ENCODE measurements around the gene SCNN1G. TPM values are rescaled to one million over a fixed set of nuclear protein-coding genes. Genes with fewer than 3 reads are reported as not detected.

The SCNN1G gene
- total RNA-seq, 2 experiments from 2014 or later = not detected

DNA sequence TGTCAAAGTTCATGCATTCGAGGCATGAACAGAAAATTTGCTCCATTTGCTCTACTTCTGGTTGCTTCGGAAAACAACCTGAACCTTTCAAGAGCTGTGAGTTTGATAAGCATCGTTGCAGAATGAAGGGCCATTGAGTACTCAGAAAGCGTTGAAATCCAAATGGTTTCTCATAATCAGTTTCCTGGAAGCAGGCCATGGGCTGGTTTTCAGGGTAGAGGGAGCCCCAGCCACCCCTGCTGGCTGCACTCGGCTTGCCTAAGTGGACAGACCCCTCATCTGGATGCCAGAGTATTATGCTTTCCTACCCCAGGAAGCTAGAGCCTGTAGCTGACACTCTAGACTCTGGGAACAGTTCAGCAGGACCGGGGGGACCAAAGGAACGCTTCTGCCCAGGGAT lies 24.4 kb downstream of the SCNN1G start:
- H3K9me3 Mint-ChIP-seq = no peaks in the 10 kb centered on the region
- no peak overlapping the region for H3K4me3 Mint-ChIP-seq
- H3K36me3 Mint-ChIP-seq (ENCODE audit: low read depth) = no peaks in the 10 kb centered on the region
- H3K4me1 Mint-ChIP-seq (ENCODE audit: low read depth) = no peaks in the 10 kb centered on the region
- no peak overlapping the region for H3K27ac Mint-ChIP-seq
- TF ChIP-seq, protein P1, sequence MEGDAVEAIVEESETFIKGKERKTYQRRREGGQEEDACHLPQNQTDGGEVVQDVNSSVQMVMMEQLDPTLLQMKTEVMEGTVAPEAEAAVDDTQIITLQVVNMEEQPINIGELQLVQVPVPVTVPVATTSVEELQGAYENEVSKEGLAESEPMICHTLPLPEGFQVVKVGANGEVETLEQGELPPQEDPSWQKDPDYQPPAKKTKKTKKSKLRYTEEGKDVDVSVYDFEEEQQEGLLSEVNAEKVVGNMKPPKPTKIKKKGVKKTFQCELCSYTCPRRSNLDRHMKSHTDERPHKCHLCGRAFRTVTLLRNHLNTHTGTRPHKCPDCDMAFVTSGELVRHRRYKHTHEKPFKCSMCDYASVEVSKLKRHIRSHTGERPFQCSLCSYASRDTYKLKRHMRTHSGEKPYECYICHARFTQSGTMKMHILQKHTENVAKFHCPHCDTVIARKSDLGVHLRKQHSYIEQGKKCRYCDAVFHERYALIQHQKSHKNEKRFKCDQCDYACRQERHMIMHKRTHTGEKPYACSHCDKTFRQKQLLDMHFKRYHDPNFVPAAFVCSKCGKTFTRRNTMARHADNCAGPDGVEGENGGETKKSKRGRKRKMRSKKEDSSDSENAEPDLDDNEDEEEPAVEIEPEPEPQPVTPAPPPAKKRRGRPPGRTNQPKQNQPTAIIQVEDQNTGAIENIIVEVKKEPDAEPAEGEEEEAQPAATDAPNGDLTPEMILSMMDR (IDR thresholded peaks at IDR 0.05) = no peak
- no peak for ATAC-seq
- intact Hi-C loops (cut with micrococcal nuclease) = no loop called here
- peaks cover 16% of the 10 kb centered on the region for H3K27me3 Mint-ChIP-seq
- POLR2A ChIA-PET = no interaction called here
- CTCF ChIA-PET = interaction anchor here (1.2 kb wide), 1 partner anchor 229 kb away, joined by 4 read pairs; no protein-coding TSS in a partner anchor
- no peak for DNase-seq

DNA sequence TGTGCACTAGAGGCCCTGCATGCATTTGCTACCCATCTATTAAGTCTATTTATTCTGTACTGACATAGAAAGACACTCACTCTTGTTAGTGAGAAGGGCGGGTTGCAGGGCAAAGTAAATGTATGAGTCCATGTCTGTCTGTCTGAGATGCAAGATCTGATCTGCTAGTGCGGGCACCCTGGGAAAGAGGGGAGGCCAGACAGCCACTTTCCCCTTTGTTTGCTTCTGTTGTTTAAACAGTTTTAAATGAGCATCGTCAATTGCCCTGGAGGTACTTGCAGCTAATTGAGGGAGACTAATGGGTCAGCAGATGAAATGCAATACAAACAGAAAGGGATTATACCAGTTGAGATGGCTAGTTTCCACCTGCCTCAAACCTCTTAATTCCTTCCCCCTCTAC lies 24.9 kb downstream of the SCNN1G start:
- TF ChIP-seq, protein P1 (IDR thresholded peaks at IDR 0.05) = no peak
- DNase-seq = no peak
- Mint-ChIP-seq H3K4me1 (ENCODE audit: low read depth) (no peaks in the 10 kb centered on the region), H3K27me3 (peaks cover 13% of the 10 kb centered on the region), H3K4me3 (no peak overlapping the region), H3K9me3 (no peaks in the 10 kb centered on the region), H3K27ac (no peak overlapping the region), H3K36me3 (ENCODE audit: low read depth) (no peaks in the 10 kb centered on the region)
- intact Hi-C loops (cut with micrococcal nuclease) = no loop called here
- ATAC-seq = no peak
- ChIA-PET POLR2A (no interaction called here), CTCF (no interaction called here)

DNA sequence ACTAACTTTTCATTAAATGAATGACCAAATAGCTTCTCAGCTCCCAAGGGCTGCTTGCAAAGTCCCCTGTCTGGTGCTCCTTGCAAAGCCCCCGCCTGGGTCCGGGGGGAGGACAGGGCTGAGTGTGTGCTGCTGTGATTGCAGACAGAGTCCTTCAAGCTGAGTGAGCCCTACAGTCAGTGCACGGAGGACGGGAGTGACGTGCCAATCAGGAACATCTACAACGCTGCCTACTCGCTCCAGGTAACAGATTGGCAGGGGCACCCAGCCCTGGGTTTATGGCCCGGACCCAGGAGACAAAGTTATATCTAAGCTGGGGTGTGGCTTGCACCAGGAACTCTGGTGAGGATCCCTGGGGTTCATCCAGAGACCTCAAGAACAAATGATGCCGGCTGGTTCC lies 27.1 kb downstream of the SCNN1G start:
- CTCF ChIA-PET = interaction anchor here (1.5 kb wide), 1 partner anchor 27 kb away, joined by 3 read pairs; the partner anchor contains the start of gene SCNN1G
- Mint-ChIP-seq H3K4me3 (no peak overlapping the region), H3K27me3 (peaks cover 6% of the 10 kb centered on the region), H3K4me1 (ENCODE audit: low read depth) (no peaks in the 10 kb centered on the region), H3K27ac (no peak overlapping the region), H3K9me3 (no peaks in the 10 kb centered on the region), H3K36me3 (ENCODE audit: low read depth) (no peaks in the 10 kb centered on the region)
- TF ChIP-seq, protein P1 (IDR thresholded peaks at IDR 0.05) = no peak
- ATAC-seq (no peak), DNase-seq (no peak)
- intact Hi-C loops (cut with micrococcal nuclease) = no loop called here
- POLR2A ChIA-PET = no interaction called here

DNA sequence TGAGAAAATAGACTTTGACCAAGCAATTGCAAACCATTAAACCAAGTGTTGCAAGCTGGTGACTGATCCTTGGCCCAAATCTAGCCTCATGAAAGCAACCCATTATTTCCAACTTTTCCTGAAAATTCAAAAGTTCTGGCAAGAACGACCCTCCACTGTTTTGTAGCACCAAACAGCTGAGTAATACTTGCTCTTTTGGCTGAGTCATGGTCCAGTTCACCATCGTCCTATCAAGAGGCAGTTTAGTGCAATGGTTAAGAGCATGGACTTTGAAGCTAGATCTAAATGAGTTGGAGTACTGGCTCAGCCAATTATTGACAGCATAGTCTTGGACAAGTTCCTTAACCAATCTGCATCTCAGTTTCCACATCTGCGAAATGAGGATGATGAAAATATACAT lies 31.3 kb downstream of the SCNN1G start:
- POLR2A ChIA-PET = no interaction called here
- H3K27me3 Mint-ChIP-seq = peaks cover 6% of the 10 kb centered on the region
- no peak for ATAC-seq
- intact Hi-C loops (cut with micrococcal nuclease) = no loop called here
- H3K36me3 Mint-ChIP-seq (ENCODE audit: low read depth) = no peaks in the 10 kb centered on the region
- TF ChIP-seq, protein P1 (IDR thresholded peaks at IDR 0.05) = no peak
- no peak overlapping the region for H3K27ac Mint-ChIP-seq
- H3K4me3 Mint-ChIP-seq = no peak overlapping the region
- H3K9me3 Mint-ChIP-seq = no peaks in the 10 kb centered on the region
- CTCF ChIA-PET = interaction anchor here (1.1 kb wide), 1 partner anchor 222 kb away, joined by 3 read pairs; no protein-coding TSS in a partner anchor
- H3K4me1 Mint-ChIP-seq (ENCODE audit: low read depth) = no peaks in the 10 kb centered on the region
- DNase-seq = no peak

DNA sequence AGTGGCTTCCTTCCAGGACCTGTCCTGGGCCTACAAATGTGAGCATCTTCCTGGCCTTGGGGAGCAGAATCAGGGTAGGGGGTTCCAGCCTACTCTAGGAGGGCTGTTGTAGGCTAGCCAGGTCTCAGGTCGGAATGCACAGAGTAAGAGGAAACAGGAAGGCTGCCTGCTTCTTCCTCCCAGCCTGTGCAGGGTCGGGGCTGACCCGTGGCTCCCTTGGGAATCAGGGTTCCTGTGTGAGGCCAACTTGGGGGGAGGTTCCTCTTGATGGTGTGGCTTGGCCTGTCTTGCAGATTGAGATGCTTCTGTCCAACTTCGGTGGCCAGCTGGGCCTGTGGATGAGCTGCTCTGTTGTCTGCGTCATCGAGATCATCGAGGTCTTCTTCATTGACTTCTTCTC lies 32.3 kb downstream of the SCNN1G start:
- TF ChIP-seq, protein P1 (IDR thresholded peaks at IDR 0.05) = no peak
- no peaks in the 10 kb centered on the region for H3K36me3 Mint-ChIP-seq (ENCODE audit: low read depth)
- no peak overlapping the region for H3K4me3 Mint-ChIP-seq
- DNase-seq = no peak
- no peaks in the 10 kb centered on the region for H3K9me3 Mint-ChIP-seq
- intact Hi-C loops (cut with micrococcal nuclease) = no loop called here
- no peaks in the 10 kb centered on the region for H3K4me1 Mint-ChIP-seq (ENCODE audit: low read depth)
- CTCF ChIA-PET = no interaction called here
- peaks cover 2% of the 10 kb centered on the region for H3K27me3 Mint-ChIP-seq
- no peak overlapping the region for H3K27ac Mint-ChIP-seq
- POLR2A ChIA-PET = no interaction called here
- no peak for ATAC-seq
